ENCODE results near the gene PGA4.

Gene PGA4

DNA sequence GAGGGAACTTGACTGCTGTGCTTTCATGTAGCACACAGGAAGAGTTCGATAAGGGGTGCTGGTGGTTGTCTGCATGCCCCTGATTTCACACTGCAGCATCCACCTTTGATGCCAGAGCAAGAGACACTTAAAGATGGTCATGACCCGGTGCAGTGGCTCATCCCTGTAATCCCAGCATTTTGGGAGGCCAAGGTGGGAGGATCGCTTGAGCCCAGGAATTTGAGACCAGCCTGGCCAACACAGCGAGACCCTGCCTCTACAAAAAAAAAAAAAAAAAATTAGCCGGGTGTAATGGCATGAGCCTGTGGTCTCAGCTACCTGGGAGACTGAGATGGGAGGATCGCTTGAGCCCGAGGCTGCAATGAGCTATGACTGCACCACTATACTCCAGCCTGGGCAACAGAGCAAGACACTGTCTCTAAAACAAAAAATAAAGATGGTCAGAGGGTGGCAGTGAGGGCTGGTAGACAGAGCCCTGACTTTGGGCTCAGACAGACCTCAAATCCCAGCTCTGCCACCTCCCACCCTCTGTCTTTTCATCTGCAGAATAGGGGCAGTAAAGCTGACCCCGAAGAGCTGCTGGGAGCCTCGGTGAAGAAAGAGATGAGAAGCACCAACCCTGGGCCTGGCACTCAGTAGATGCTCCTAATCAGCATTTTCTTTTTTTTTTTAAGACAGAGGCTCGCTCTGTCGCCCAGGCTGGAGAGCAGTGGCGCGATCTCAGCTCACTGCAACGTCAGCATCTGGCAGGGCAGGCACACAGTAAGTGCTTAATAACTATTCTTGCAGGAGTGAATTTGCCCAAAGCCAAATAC lies 55.2 kb downstream of the PGA4 start:
- Histone ChIP-seq H3K27me3 (replicated peaks in 2 of 5; ENCODE audit: control insufficient read depth in 4 of 5, insufficient read depth in 5 of 5, low read length in 4 of 5) (no peaks in the 10 kb centered on the region), H3K36me3 (ENCODE audit: control insufficient read depth in 4 of 4, insufficient read depth in 4 of 4, low read length in 3 of 4) (peaks cover 0 to 40% (median 22%) of the 10 kb centered on the region in 4 experiments), H3K4me1 (ENCODE audit: control extremely low read depth in 1 of 4, control insufficient read depth in 4 of 4, insufficient read depth in 4 of 4, low read length in 3 of 4) (no peaks in the 10 kb centered on the region), H3K9me3 (ENCODE audit: control extremely low read depth in 1 of 5, control insufficient read depth in 4 of 5, insufficient read depth in 2 of 5, low read depth in 1 of 5, low read length in 4 of 5) (no peaks in the 10 kb centered on the region), H3K4me3 (ENCODE audit: control insufficient read depth in 1 of 7, extremely low read depth in 1 of 7, insufficient read depth in 4 of 7, low read depth in 2 of 7, low read length in 6 of 7) (no peak overlapping the region), H3K27ac (ENCODE audit: insufficient read depth in 1 of 2, low read depth in 1 of 2, low read length in 2 of 2, poor library complexity in 1 of 2, severe bottlenecking in 2 of 2) (no peak overlapping the region)
- ChIA-PET POLR2A (interaction anchor here (1.0 kb wide), 1 partner anchor 17 kb away, joined by 3 read pairs; no protein-coding TSS in a partner anchor), CTCF (no interaction called here)
- no peak for DNase-seq
- 98% methylated on average over 12 of the region's 14 CpGs for WGBS (ENCODE audit: insufficient coverage)

DNA sequence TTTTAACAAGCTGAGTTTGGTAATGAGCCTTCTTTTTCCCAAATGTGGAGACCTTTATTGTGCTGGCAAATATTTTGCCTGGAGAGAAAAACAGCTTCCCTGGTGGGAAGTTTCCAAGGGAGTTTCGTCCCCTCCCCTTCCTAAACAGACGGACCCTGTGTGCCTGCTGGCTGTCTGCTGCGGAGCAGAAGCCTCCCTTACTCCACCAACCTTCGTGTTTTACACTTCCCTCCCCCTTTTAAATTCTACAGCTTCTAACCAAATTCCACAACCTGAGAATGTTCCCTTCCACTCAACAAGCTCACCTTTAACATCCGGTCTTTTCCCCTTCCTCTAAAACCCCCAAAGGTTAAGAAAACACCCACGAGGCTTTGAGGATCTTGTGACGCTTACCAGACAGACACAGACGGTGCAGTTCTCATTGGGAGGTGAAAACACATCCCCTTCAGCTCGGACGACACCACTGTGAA lies 55.9 kb downstream of the PGA4 start:
- no peaks in the 10 kb centered on the region for H3K9me3 ChIP-seq (ENCODE audit: control extremely low read depth in 1 of 5, control insufficient read depth in 4 of 5, insufficient read depth in 2 of 5, low read depth in 1 of 5, low read length in 4 of 5)
- H3K27ac ChIP-seq (ENCODE audit: insufficient read depth in 1 of 2, low read depth in 1 of 2, low read length in 2 of 2, poor library complexity in 1 of 2, severe bottlenecking in 2 of 2): no peak overlapping the region
- H3K4me3 ChIP-seq (ENCODE audit: control insufficient read depth in 1 of 7, extremely low read depth in 1 of 7, insufficient read depth in 4 of 7, low read depth in 2 of 7, low read length in 6 of 7): no peak overlapping the region
- H3K27me3 ChIP-seq (replicated peaks in 2 of 5; ENCODE audit: control insufficient read depth in 4 of 5, insufficient read depth in 5 of 5, low read length in 4 of 5): no peaks in the 10 kb centered on the region
- CTCF ChIA-PET: no interaction called here
- WGBS (ENCODE audit: insufficient coverage): 99% methylated on average over 10 of the region's 10 CpGs
- DNase-seq: no peak
- peaks cover 0 to 42% (median 21%) of the 10 kb centered on the region in 4 experiments for H3K36me3 ChIP-seq (ENCODE audit: control insufficient read depth in 4 of 4, insufficient read depth in 4 of 4, low read length in 3 of 4)
- POLR2A ChIA-PET: interaction anchor here (1.0 kb wide), 1 partner anchor 16 kb away, joined by 3 read pairs; no protein-coding TSS in a partner anchor
- H3K4me1 ChIP-seq (ENCODE audit: control extremely low read depth in 1 of 4, control insufficient read depth in 4 of 4, insufficient read depth in 4 of 4, low read length in 3 of 4): no peaks in the 10 kb centered on the region

DNA sequence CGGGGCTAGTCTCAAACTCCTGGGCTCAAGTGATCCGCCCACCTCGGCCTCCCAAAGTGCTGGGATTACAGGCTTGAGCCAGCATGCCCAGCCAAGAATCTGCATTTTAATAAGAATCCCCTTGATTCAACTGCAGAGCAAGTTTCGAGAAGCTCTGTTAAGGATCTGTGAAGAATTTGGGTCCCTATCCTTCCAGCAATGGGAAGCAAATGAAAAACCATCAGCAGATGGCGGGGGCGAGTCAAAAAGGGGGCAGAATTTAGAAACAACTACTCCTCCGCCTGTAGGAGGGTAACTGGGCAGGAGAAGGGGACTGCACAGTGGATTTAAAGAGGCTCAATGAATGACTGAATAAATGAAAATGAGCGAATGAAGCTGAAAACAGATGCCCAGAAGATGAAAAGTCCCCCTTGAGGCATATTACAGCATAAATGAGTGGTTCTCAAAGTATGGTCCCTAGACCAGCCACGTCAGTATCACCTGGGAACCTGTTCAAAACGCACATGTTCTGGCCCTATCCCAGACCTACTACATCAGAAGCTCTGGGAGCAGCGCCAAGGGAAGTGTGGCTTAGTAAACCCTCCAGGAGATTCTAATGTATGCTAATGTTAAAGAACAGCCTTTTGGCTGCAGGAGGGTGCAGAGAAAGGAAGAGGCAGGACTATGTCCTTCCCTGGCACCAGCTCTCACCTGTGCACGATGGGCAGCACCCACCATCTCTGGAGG lies 58.0 kb downstream of the PGA4 start:
- Histone ChIP-seq H3K27ac (ENCODE audit: insufficient read depth in 1 of 2, low read depth in 1 of 2, low read length in 2 of 2, poor library complexity in 1 of 2, severe bottlenecking in 2 of 2) (no peak overlapping the region), H3K4me3 (ENCODE audit: control insufficient read depth in 1 of 7, extremely low read depth in 1 of 7, insufficient read depth in 4 of 7, low read depth in 2 of 7, low read length in 6 of 7) (no peak overlapping the region), H3K36me3 (ENCODE audit: control insufficient read depth in 4 of 4, insufficient read depth in 4 of 4, low read length in 3 of 4) (peaks cover 0 to 42% (median 23%) of the 10 kb centered on the region in 4 experiments), H3K27me3 (replicated peaks in 2 of 5; ENCODE audit: control insufficient read depth in 4 of 5, insufficient read depth in 5 of 5, low read length in 4 of 5) (no peaks in the 10 kb centered on the region), H3K4me1 (ENCODE audit: control extremely low read depth in 1 of 4, control insufficient read depth in 4 of 4, insufficient read depth in 4 of 4, low read length in 3 of 4) (no peaks in the 10 kb centered on the region), H3K9me3 (ENCODE audit: control extremely low read depth in 1 of 5, control insufficient read depth in 4 of 5, insufficient read depth in 2 of 5, low read depth in 1 of 5, low read length in 4 of 5) (no peaks in the 10 kb centered on the region)
- DNase-seq: no peak
- ChIA-PET CTCF (interaction anchor here (1.1 kb wide), 1 partner anchor 105 kb away, joined by 3 read pairs; no protein-coding TSS in a partner anchor), POLR2A (no interaction called here)
- 97% methylated on average over 9 of the region's 12 CpGs for WGBS (ENCODE audit: insufficient coverage)

DNA sequence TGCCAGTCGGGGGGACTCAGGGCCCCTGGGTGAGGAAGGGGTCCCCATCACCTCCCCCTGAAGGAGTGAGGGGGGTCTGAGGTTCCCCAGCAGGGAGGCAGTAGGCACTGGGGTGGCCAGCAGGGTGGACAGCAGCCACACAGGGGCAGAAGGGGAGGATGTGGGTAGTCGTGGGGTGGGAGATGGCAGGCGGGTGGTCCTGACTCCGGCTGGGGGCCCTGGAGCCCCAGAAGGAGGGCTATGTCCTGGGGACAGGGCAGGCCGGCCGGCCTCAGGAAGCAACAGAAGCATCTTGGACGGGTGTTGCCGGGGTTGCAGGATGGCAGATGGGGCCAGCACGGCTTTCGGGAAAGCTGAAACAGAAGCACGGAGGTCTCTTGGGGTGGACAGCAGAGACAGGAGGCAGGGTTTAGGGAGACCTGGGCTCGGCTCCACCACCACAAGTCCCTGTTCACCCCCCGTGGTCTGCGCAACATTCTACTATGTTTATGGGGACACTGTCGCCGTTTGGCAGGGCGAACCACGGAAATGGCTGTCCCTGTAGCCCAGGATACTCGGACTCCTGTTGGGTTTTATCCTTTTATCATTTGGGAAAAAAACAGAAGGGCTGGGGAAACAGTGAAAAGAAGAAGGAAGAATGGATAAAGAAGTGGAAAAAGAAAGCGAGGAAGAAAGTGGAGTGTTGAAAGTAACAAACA lies 58.9 kb downstream of the PGA4 start:
- H3K4me3 ChIP-seq (ENCODE audit: control insufficient read depth in 1 of 7, extremely low read depth in 1 of 7, insufficient read depth in 4 of 7, low read depth in 2 of 7, low read length in 6 of 7): no peak overlapping the region
- DNase-seq: no peak
- H3K27me3 ChIP-seq (replicated peaks in 2 of 5; ENCODE audit: control insufficient read depth in 4 of 5, insufficient read depth in 5 of 5, low read length in 4 of 5): no peaks in the 10 kb centered on the region
- CTCF ChIA-PET: interaction anchor here (1.1 to 1.2 kb wide), 2 partner anchors 104 kb away, joined by 3 to 4 read pairs; no protein-coding TSS in a partner anchor
- no peaks in the 10 kb centered on the region for H3K9me3 ChIP-seq (ENCODE audit: control extremely low read depth in 1 of 5, control insufficient read depth in 4 of 5, insufficient read depth in 2 of 5, low read depth in 1 of 5, low read length in 4 of 5)
- 94% methylated on average over 17 of the region's 20 CpGs for WGBS (ENCODE audit: insufficient coverage)
- POLR2A ChIA-PET: interaction anchor here (0.8 kb wide), 1 partner anchor 13 kb away, joined by 3 read pairs; no protein-coding TSS in a partner anchor
- peaks cover 0 to 48% (median 26%) of the 10 kb centered on the region in 4 experiments for H3K36me3 ChIP-seq (ENCODE audit: control insufficient read depth in 4 of 4, insufficient read depth in 4 of 4, low read length in 3 of 4)
- no peaks in the 10 kb centered on the region for H3K4me1 ChIP-seq (ENCODE audit: control extremely low read depth in 1 of 4, control insufficient read depth in 4 of 4, insufficient read depth in 4 of 4, low read length in 3 of 4)
- H3K27ac ChIP-seq (ENCODE audit: insufficient read depth in 1 of 2, low read depth in 1 of 2, low read length in 2 of 2, poor library complexity in 1 of 2, severe bottlenecking in 2 of 2): no peak overlapping the region

Measured in common myeloid progenitor, CD34-positive (primary cell).